GM21786 (cell line): Measurements from ENCODE around the gene SAMD10.

Experiments
- ATAC-seq: cut with Tn5 transposase; IDR thresholded peaks from one replicate; pipeline ENCODE4 v1.9.1; 2021; ENCODE audit not compliant: unreplicated experiment

The SAMD10 gene

GRCh38 chr20:63957690-63958441 is 21.6 kb downstream of the SAMD10 start:
- no peak for ATAC-seq

GRCh38 chr20:63957004-63957689 is 22.3 kb downstream of the SAMD10 start:
- ATAC-seq: no peak

- ATAC-seq: no peak
These were observed 22.8 kb downstream of the SAMD10 start for GRCh38 chr20:63956664-63957003.

GRCh38 chr20:63955827-63956663 is 23.4 kb downstream of the SAMD10 start, which contains the start of gene UCKL1:
TSS of gene UCKL1 (minus strand) at chr20:63956416. CDS start at chr20:63956372, 44 bp downstream.
- peak; percentile 65 for ATAC-seq

GRCh38 chr20:63955281-63955826 is 24.1 kb downstream of the SAMD10 start:
- ATAC-seq: peak; percentile 28

- no peak for ATAC-seq
These were observed 25.5 kb downstream of the SAMD10 start for GRCh38 chr20:63953764-63954429.

GRCh38 chr20:63952769-63953168 is 26.7 kb downstream of the SAMD10 start:
- ATAC-seq: no peak

GRCh38 chr20:63952210-63952535 is 27.3 kb downstream of the SAMD10 start:
- ATAC-seq: no peak

GRCh38 chr20:63951398-63952209 is 27.8 kb downstream of the SAMD10 start:
- no peak for ATAC-seq

- no peak for ATAC-seq
These were observed 28.6 kb downstream of the SAMD10 start for GRCh38 chr20:63950701-63951397.

- ATAC-seq: no peak
These were observed 31.6 kb downstream of the SAMD10 start for GRCh38 chr20:63947638-63948456.

- ATAC-seq: no peak
These were observed 32.3 kb downstream of the SAMD10 start for GRCh38 chr20:63946986-63947637.

GRCh38 chr20:63945921-63946920 is 33.2 kb downstream of the SAMD10 start:
- no peak for ATAC-seq

- ATAC-seq: no peak
These were observed 34.3 kb downstream of the SAMD10 start for GRCh38 chr20:63945031-63945658.

- ATAC-seq: no peak
These were observed 35.1 kb downstream of the SAMD10 start for GRCh38 chr20:63944078-63944941.

- ATAC-seq: no peak
These were observed 35.7 kb downstream of the SAMD10 start for GRCh38 chr20:63943808-63944077.
